Pancreas (tissue), 10 donors: Measurements from ENCODE around the gene FNIP1. TPM values are rescaled to one million over a fixed set of nuclear protein-coding genes. Genes with fewer than 3 reads are reported as not detected.

Experiments
- ATAC-seq, 4 donors: fragments of 200-7000 bp; cut with Tn5 transposase; one replicate each; pipeline versions ENCODE4 v1.8.0 to v1.9.1; 2020; ENCODE audit warnings: mild to moderate bottlenecking in 4 of 4, moderate library complexity in 4 of 4
- DNase-seq, 6 donors: peaks; one replicate each; pipeline ENCODE4 v3.0.0-alpha.2; 2020
- FAIRE-seq: peaks from 2 replicates; lab custom pipeline; 2012; peaks lifted over from hg19 to GRCh38; lab: Jason Lieb, UNC
- H3K27ac ChIP-seq, 4 donors: fragments of 200-600 bp; sonication (generic); 1 replicate in 3 of 4; 2 replicates in 1 of 4; pipeline versions ENCODE4 v1.5.0 to v1.8.0; 2020
- H3K27me3 ChIP-seq, 4 donors: fragments of 200-600 bp; one replicate each; pipeline ENCODE4 v1.8.0; 2021
- H3K36me3 ChIP-seq, 3 donors: fragments of 200-600 bp; sonication (generic) in 1 of 3; one replicate each; pipeline versions ENCODE4 v1.5.0 to v1.8.0; 2020 to 2021
- H3K4me1 ChIP-seq, 3 donors: fragments of 200-600 bp; one replicate each; pipeline ENCODE4 v1.8.0; 2021
- H3K4me3 ChIP-seq, 4 donors: fragments of 200-600 bp; sonication (generic) in 2 of 4; one replicate each; pipeline versions ENCODE4 v1.5.0 to v1.8.0; 2020 to 2021
- H3K9me3 ChIP-seq, 4 donors: fragments of 200-600 bp; one replicate each; pipeline ENCODE4 v1.8.0; 2021
- CTCF ChIP-seq, 4 donors: fragments of 200-600 bp; sonication (generic) in 3 of 4; IDR thresholded peaks; one replicate each; pipeline versions ENCODE4 v1.5.0 to v1.8.0; 2021; ENCODE audit warnings: antibody characterized with exemption in 4 of 4
- WGBS, 2 donors: extraction: QIAGEN DNeasy Blood & Tissue Kit; methylation state at CpG; one replicate each; pipeline ENCODE4 v1.1.7; 2013; 5-methylcytosine and 5-hydroxymethylcytosine counted together
- intact Hi-C, 3 donors: fragments of 100-400 bp; cut with DNase I; formaldehyde crosslinking; loops; one replicate each; pipeline versions ENCODE4 v1.11.1 to v1.14.2; 2022
- polyA plus RNA-seq, 2 donors: library from polyadenylated mRNA; stranded (reverse); fragments of 200-250 nt; gene quantifications; one replicate each; pipeline ENCODE4 v1.2.3, GENCODE V29; 2013
- total RNA-seq, 6 donors: library from RNA; stranded (reverse); fragmentation: NEBNext Ultra II Directional in 4 of 6; extraction: Animal tissue kit (Norgen Biotek cat#: 25700) in 4 of 6; gene quantifications; one replicate each; pipeline versions ENCODE4 v1.2.1 to v1.2.4, GENCODE V29; 2021 to 2023
- donor health status: healthy with polysubstance abuse.
- donor health status: DM: no; HTN: no; CAD: no; lungs with moderate emphysema.
- donor health status: DM: no; HTN: no; CAD: no.
- donor health status: control.
- donor health status: control.
- donor health status: Bipolar disorder and iron deficiency.
- donor health status: DM: yes; HTN: yes; CAD: no.
- donor health status: DM: no; HTN: no; CAD: no.
- donor health status: DM: no; HTN: no; CAD: no.
- donor health status: DM: yes; HTN: yes; CAD: no.

FNIP1 gene
- total and polyA plus RNA-seq, 8 donors: 2.7 to 20.9 (median 12.0) TPM

- H3K36me3 ChIP-seq: no peaks in the 10 kb centered on the region
- no peak for TF ChIP-seq CTCF (IDR thresholded peaks at IDR 0.05)
- H3K27me3 ChIP-seq: no peaks in the 10 kb centered on the region
Observed at GRCh38 chr5:131757830-131758519, 38.8 kb downstream of the FNIP1 start.

GRCh38 chr5:131756942-131757341 lies 39.9 kb downstream of the FNIP1 start:
- Histone ChIP-seq H3K4me1 (peaks cover 0 to 16% (median 6%) of the 10 kb centered on the region in 3 donors), H3K9me3 (no peaks in the 10 kb centered on the region), H3K27me3 (no peaks in the 10 kb centered on the region), H3K27ac (no peak overlapping the region), H3K4me3 (no peak overlapping the region), H3K36me3 (no peaks in the 10 kb centered on the region)
- ATAC-seq (no peak), FAIRE-seq (no peak), DNase-seq (no peak)
- intact Hi-C loops: no loop called here
- 42 to 43% methylated on average over 1 of the region's 1 CpG for WGBS, 2 donors
- TF ChIP-seq CTCF (IDR thresholded peaks at IDR 0.05): no peak

More at GRCh38 chr5:131757830-131758519, 38.8 kb downstream of the FNIP1 start:
- intact Hi-C loops: no loop called here
- no peak for ATAC-seq
- no peak overlapping the region for H3K4me3 ChIP-seq
- FAIRE-seq: no peak
- 92 to 94% methylated on average over 1 of the region's 1 CpG for whole genome bisulfite sequencing, 2 donors
- peaks cover 0 to 16% (median 6%) of the 10 kb centered on the region in 3 donors for H3K4me1 ChIP-seq
- DNase-seq: no peak
- no peaks in the 10 kb centered on the region for H3K9me3 ChIP-seq
- H3K27ac ChIP-seq: no peak overlapping the region

GRCh38 chr5:131754363-131754762 lies 42.5 kb downstream of the FNIP1 start:
- Histone ChIP-seq H3K36me3 (no peaks in the 10 kb centered on the region), H3K9me3 (no peaks in the 10 kb centered on the region), H3K4me3 (no peak overlapping the region), H3K4me1 (peaks cover 0 to 16% (median 6%) of the 10 kb centered on the region in 3 donors), H3K27me3 (no peaks in the 10 kb centered on the region), H3K27ac (no peak overlapping the region)
- no peak for FAIRE-seq
- no peak for DNase-seq
- 19 to 20% methylated on average over 1 of the region's 1 CpG for WGBS, 2 donors
- intact Hi-C loops: no loop called here
- no peak for ATAC-seq
- TF ChIP-seq CTCF (IDR thresholded peaks at IDR 0.05): no peak

- DNase-seq: no peak
- no peak for ATAC-seq
- TF ChIP-seq CTCF (IDR thresholded peaks at IDR 0.05): no peak
- no peak for FAIRE-seq
- H3K4me3 ChIP-seq: no peak overlapping the region
- intact Hi-C loops: no loop called here
- 95 to 96% methylated on average over 2 of the region's 2 CpGs for WGBS, 2 donors
- H3K36me3 ChIP-seq: no peaks in the 10 kb centered on the region
- H3K27ac ChIP-seq: no peak overlapping the region
- H3K9me3 ChIP-seq: no peaks in the 10 kb centered on the region
- no peaks in the 10 kb centered on the region for H3K27me3 ChIP-seq
- peaks cover 0 to 6% (median 0%) of the 10 kb centered on the region in 3 donors for H3K4me1 ChIP-seq
Observed at GRCh38 chr5:131751506-131751905, 45.3 kb downstream of the FNIP1 start.
